GM19240 (cell line): ENCODE measurements around the gene MYO15A.
A peak's percentile ranks its signal among the peaks of the same experiment; 100 is the strongest.

Experiments used
- DNase-seq: peaks from one replicate; pipeline ENCODE4 v3.0.0; 2011; ENCODE audit warnings: low spot score; ENCODE audit not compliant: insufficient read length

Gene MYO15A

GRCh38 chr17:18132711-18133110 lies 24.2 kb downstream of the MYO15A start:
- DNase-seq: no peak

GRCh38 chr17:18136357-18136756 lies 27.8 kb downstream of the MYO15A start:
- no peak for DNase-seq

- DNase-seq: no peak
Measured at GRCh38 chr17:18138065-18138749, 29.7 kb downstream of the MYO15A start.

GRCh38 chr17:18139092-18139491 lies 30.5 kb downstream of the MYO15A start:
- DNase-seq: no peak

GRCh38 chr17:18139498-18139897 lies 30.9 kb downstream of the MYO15A start:
- no peak for DNase-seq

GRCh38 chr17:18139949-18140348 lies 31.4 kb downstream of the MYO15A start:
- no peak for DNase-seq

GRCh38 chr17:18140648-18141047 lies 32.1 kb downstream of the MYO15A start:
- no peak for DNase-seq

- DNase-seq: peak; percentile 37
Measured at GRCh38 chr17:18141210-18141803, 32.8 kb downstream of the MYO15A start.

- DNase-seq: no peak
Measured at GRCh38 chr17:18142417-18142816, 33.9 kb downstream of the MYO15A start.

- no peak for DNase-seq
Measured at GRCh38 chr17:18143044-18143936, 34.7 kb downstream of the MYO15A start.

- no peak for DNase-seq
Measured at GRCh38 chr17:18144261-18144660, 35.7 kb downstream of the MYO15A start.

- DNase-seq: no peak
Measured at GRCh38 chr17:18144855-18145254, 36.3 kb downstream of the MYO15A start.

GRCh38 chr17:18145811-18146210 lies 37.3 kb downstream of the MYO15A start:
- no peak for DNase-seq

- DNase-seq: no peak
Measured at GRCh38 chr17:18146259-18146658, 37.7 kb downstream of the MYO15A start.

- no peak for DNase-seq
Measured at GRCh38 chr17:18146980-18147379, 38.4 kb downstream of the MYO15A start.

GRCh38 chr17:18148586-18148985 lies 40.0 kb downstream of the MYO15A start:
- no peak for DNase-seq

- DNase-seq: no peak
Measured at GRCh38 chr17:18151290-18151689, 42.7 kb downstream of the MYO15A start.

GRCh38 chr17:18155179-18155578 lies 46.6 kb downstream of the MYO15A start:
- no peak for DNase-seq

GRCh38 chr17:18156171-18156975 lies 47.8 kb downstream of the MYO15A start:
- DNase-seq: no peak

GRCh38 chr17:18156976-18157280 lies 48.4 kb downstream of the MYO15A start:
- no peak for DNase-seq

- DNase-seq: no peak
Measured at GRCh38 chr17:18157354-18157985, 48.9 kb downstream of the MYO15A start.
